Measurements from ENCODE around the gene BRD9.
"Not testable (repeated sequence)": the region's sequence is repeated elsewhere in the genome, so short reads cannot be mapped to it uniquely, and the experiment has no call there.

Gene BRD9

DNA sequence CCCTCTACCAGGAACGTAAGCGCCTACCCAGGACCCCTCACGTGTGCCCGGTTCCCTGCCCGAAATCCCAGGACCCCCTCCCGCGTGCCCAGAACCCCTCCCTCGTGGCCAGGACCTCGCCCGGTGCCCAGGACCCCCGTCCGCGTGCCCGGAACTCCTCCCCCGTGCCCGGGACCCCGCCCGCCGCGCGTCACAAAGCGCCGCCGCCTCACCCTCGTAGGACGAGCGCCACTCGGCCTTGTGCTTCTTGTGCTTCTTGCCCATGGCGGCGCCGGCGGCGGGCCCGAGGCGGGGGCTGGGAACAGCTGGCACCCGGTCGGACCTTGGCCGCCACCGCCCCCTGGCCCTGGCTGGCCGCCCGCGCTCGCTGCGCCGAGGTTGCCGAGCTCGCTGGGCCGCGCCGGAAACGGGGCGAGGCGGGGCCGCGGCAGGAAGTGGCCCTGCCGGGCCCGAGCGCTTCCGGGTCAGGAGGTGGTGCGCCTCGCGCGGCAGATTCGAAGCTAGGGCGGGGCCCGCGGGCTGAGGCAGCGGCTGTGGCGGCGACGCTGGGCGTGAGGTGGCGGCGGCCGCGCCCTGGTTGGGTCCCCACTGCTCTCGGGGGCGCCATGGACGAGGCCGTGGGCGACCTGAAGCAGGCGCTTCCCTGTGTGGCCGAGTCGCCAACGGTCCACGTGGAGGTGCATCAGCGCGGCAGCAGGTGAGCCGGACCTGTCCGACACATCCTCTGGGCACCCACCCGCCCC is at the start of gene BRD9, which contains the start of gene TRIP13:
BRD9 (minus strand) TSS at position 408 of the 743 bp plus-strand sequence; CDS start at position 264, 144 bp downstream.
TRIP13 (plus strand) TSS at position 491 of the 743 bp plus-strand sequence; CDS start at position 606, 115 bp downstream.
- FAIRE-seq = no peak

- not testable (repeated sequence) for FAIRE-seq
Observed at GRCh38 chr5:940741-941140, 48.1 kb upstream of the BRD9 start.

- FAIRE-seq = no peak
Observed at GRCh38 chr5:939368-939767, 46.8 kb upstream of the BRD9 start.

DNA sequence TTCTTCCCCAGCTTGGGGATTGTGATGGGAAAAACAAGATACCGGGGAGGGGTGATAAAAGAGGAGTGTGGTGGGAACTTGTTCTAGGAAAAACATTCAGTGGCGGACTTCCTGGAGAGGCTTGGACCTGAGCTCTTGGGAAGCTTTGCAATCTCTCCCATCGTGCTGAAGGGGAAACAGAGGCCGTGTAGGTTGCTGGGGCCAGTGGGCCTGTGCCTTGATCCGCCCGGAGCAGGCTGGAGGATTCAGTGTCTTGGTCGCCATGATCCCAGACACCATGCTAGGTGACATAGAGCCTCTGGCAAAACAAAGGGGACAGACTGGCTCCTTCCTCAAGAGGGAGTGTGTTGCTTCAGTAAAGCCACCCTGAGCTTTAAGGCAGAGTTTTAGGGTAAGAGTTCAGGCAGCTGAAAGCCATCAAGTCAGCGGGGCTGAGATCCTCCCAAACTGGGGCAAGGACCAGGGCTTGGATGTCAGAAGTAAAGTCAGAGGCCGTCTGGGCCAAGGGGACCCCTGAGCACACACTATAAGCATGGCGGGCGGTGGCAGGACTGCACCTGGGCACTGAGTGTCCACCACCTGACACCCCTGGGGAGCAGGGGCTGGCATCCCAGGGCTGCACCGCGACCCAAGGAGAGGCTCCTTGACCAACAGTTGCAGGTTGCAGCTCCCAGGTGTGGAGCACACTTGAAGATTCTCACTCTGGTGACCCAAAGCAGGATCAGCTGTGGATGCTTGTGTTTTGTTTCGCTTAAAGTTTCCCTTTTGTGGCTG is 44.7 kb upstream of the BRD9 start:
- no peak for FAIRE-seq

GRCh38 chr5:936149-937144 is 43.8 kb upstream of the BRD9 start:
- FAIRE-seq = no peak

GRCh38 chr5:935510-936084 is 43.0 kb upstream of the BRD9 start:
- FAIRE-seq = no peak

DNA sequence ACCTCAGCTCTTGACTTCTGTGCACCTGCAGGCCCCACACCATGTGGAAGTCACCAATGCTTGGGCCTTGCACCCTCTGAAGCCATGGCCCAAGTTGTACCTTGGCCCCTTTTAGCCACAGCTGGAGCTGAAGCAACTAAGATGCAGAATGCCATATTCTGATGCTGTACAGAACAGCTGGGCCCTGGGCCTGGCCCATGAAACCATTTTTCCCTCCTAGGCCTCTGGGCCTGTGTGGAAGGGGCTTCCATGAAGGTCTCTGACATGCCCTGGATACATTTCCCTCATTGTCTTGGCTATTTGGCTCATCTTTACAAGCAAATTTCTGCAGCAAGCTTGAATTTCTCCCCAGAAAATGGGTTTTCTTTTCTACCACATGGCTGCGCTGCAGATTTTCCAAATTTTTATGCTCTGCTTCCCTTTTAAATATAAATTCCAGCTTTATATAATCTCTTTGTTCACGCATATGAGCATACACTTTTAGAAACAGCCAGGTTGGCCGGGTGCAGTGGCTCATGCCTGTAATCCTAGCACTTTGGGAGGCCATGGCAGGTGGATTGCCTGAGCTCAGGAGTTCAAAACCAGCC is 41.9 kb upstream of the BRD9 start:
- not testable (repeated sequence) for FAIRE-seq

GRCh38 chr5:933951-934350 is 41.4 kb upstream of the BRD9 start:
- FAIRE-seq = not testable (repeated sequence)

- FAIRE-seq = no peak
Observed at GRCh38 chr5:933251-933861, 40.8 kb upstream of the BRD9 start.

GRCh38 chr5:932628-933250 is 40.1 kb upstream of the BRD9 start:
- no peak for FAIRE-seq

- no peak for FAIRE-seq
Observed at GRCh38 chr5:932151-932627, 39.6 kb upstream of the BRD9 start.

GRCh38 chr5:931570-932145 is 39.1 kb upstream of the BRD9 start:
- no peak for FAIRE-seq

GRCh38 chr5:930866-931265 is 38.3 kb upstream of the BRD9 start:
- no peak for FAIRE-seq

DNA sequence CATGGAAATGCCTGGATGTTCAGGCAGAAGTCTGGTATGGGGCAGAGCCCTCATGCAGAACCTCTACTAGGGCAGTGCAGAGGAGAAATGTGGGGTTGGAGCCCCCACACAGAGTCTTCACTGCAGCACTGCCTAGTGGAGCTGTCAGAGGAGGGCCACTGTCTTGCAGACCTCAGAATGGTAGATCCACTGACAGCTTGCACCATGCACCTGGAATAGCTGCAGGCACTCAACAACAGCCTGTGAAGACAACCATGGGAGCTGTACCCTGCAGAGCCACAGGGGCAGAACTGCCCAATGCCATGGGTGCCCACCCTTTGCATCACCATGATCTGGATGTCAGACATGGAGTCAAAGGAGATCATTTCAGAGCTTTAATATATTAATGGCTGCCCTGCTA is 37.0 kb upstream of the BRD9 start:
- FAIRE-seq = no peak

DNA sequence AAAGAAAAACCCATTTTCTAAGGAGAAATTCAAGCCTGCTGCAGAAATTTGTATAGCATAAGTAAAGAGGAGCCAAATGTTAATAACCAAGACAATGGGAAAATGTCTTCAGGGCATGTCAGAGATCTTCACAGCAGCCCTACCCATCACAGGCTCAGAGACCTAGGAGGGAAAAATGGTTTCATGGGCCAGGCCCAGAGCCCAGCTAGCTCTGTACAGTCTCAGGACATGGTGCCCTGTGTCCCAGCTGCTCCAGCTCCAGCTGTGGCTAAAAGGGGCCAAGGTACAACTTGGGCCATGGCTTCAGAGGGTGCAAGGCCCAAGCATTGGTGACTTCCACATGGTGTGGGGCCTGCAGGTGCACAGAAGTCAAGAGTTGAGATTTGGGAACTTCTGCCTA is 36.6 kb upstream of the BRD9 start:
- not testable (repeated sequence) for FAIRE-seq

DNA sequence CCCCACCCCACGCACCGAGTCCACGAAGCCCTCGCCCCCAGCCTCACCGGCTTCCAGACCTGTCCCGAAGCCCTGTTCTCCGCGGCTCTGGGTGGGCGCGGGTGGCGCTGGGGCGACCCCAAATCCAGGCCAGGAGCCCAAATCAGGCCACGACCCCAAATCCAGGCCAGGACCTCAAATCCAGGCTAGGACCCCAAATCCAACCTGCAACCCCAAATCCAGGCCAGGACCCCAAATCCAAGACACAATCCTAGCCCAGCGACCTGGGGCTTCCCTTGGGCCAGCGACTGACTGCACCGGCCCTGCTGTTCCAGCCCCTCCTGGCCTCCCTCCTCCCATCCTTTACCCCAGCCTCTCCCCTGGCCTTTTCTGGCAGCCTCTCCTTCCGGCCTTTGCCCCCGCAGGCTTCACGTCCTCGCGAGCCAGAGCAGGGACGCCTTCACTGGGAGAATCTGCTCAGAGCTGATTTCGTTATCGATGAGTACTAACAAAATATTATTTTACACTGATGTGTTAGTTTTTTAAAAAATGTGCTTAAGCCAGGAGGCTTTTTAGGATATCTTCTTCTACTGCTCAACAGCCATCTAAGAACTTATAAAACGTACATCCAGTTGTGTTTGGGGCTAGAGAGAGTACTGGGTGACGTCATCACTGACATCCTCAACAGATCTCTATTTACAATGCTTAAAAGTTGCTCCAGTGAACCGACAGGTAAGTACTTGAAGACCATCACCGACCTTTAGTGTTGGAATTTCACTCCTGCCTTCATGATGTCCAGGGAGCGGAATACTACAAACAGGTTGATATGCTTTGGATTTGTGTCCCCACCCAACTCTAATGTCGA is 34.8 kb upstream of the BRD9 start:
- FAIRE-seq = no peak

- FAIRE-seq = no peak
Observed at GRCh38 chr5:926417-927171, 34.0 kb upstream of the BRD9 start.

- no peak for FAIRE-seq
Observed at GRCh38 chr5:923281-923873, 30.8 kb upstream of the BRD9 start.
